K562 (cell line): ENCODE data around the gene TRMT2A. TPM values are rescaled to one million over a fixed set of nuclear protein-coding genes. Genes with fewer than 3 reads are reported as not detected.
A peak's percentile ranks its signal among the peaks of the same experiment; 100 is the strongest.

Source experiments
- CBFA2T3 ChIP-seq: fragments of 450-650 bp; IDR thresholded peaks from 2 replicates; pipeline ENCODE4 v1.6.1; 2017
- CCNT2 ChIP-seq: IDR thresholded peaks from 2 replicates; pipeline ENCODE4 v1.6.1; 2011; ENCODE audit warnings: borderline replicate concordance, low read depth, mild to moderate bottlenecking, moderate library complexity, mixed read lengths, low read length; ENCODE audit not compliant: insufficient read length; ENCODE audit errors: extremely low read depth
- CEBPG ChIP-seq, 3 experiments: fragments of 200-800 bp in 1 of 3; sonication (Bioruptor generic) in 1 of 3; sonication (generic) in 1 of 3; formaldehyde crosslinking in 1 of 3; IDR thresholded peaks in 2 of 3; conservative IDR thresholded peaks in 1 of 3; 2 replicates each; pipeline versions ENCODE4 v1.6.1 to v1.8.0; 2016 to 2022; ENCODE audit warnings: missing compliant biosample characterization in 2 of 3, missing genetic modification characterization in 2 of 3, mild to moderate bottlenecking in 1 of 3, missing genetic modification reagents in 1 of 3
- CGGBP1 ChIP-seq: fragments of 250-450 bp; sonication (Bioruptor Pico); IDR thresholded peaks from 2 replicates; pipeline ENCODE4 v1.9.0; 2021; ENCODE audit warnings: mild to moderate bottlenecking
- CHD4 ChIP-seq: fragments of 200-600 bp; sonication (generic); IDR thresholded peaks from 3 replicates; pipeline ENCODE4 v1.6.1; 2012; ENCODE audit warnings: low read depth, mild to moderate bottlenecking, mixed read lengths, low read length, inconsistent platforms; ENCODE audit not compliant: insufficient read depth, insufficient replicate concordance, poor library complexity, severe bottlenecking
- DDX20 ChIP-seq: fragments of 450-650 bp; IDR thresholded peaks from 2 replicates; pipeline ENCODE4 v1.6.1; 2016; ENCODE audit warnings: missing genetic modification characterization, low read depth, mild to moderate bottlenecking, missing compliant biosample characterization, moderate library complexity
- FOXP4 ChIP-seq: sonication (generic); formaldehyde crosslinking; IDR thresholded peaks from 2 replicates; pipeline ENCODE4 v1.8.0; 2022; ENCODE audit warnings: mild to moderate bottlenecking, missing genetic modification reagents, borderline replicate concordance
- PRPF4 ChIP-seq: fragments of 200-400 bp; formaldehyde crosslinking; IDR thresholded peaks from one replicate; pipeline ENCODE4 v1.6.1; 2017; ENCODE audit warnings: low read length, low read depth, mild to moderate bottlenecking; ENCODE audit not compliant: insufficient read depth, poor library complexity, severe bottlenecking
- RAD21 ChIP-seq, 2 experiments: fragments of 250-450 bp in 1 of 2; fragments of 450-650 bp in 1 of 2; sonication (Bioruptor Pico) in 1 of 2; formaldehyde crosslinking in 1 of 2; IDR thresholded peaks in 1 of 2; conservative IDR thresholded peaks in 1 of 2; 2 replicates each; pipeline versions ENCODE4 v1.4.0 to v1.8.0; 2020 to 2022; ENCODE audit warnings: mild to moderate bottlenecking in 2 of 2, moderate library complexity in 1 of 2
- RBM22 ChIP-seq: fragments of 200-400 bp; formaldehyde crosslinking; IDR thresholded peaks from 2 replicates; pipeline ENCODE4 v1.6.1; 2018; ENCODE audit warnings: low read length, low read depth; ENCODE audit not compliant: poor library complexity, severe bottlenecking
- RCOR1 ChIP-seq, 2 experiments: IDR thresholded peaks; 2 replicates each; pipeline ENCODE4 v1.6.1; 2012; ENCODE audit warnings: low read depth in 2 of 2, low read length in 2 of 2, borderline replicate concordance in 1 of 2, improper control_type of control experiment in 1 of 2
- RNF219 ChIP-seq: fragments of 250-450 bp; sonication (Bioruptor Pico); IDR thresholded peaks from 2 replicates; pipeline ENCODE4 v1.5.0; 2022; ENCODE audit warnings: mild to moderate bottlenecking
- SIN3A ChIP-seq, 2 experiments: fragments of 150-350 bp in 1 of 2; IDR thresholded peaks; 2 replicates each; pipeline ENCODE4 v1.6.1; 2011 to 2016; ENCODE audit warnings: borderline replicate concordance in 2 of 2, low read depth in 2 of 2, low read length in 2 of 2, mild to moderate bottlenecking in 2 of 2, moderate library complexity in 2 of 2; ENCODE audit not compliant: control insufficient read depth in 1 of 2
- SMAD4 ChIP-seq: fragments of 250-450 bp; sonication (Bioruptor Pico); conservative IDR thresholded peaks from 2 replicates; pipeline ENCODE4 v1.8.0; 2021; ENCODE audit warnings: inconsistent platforms, mild to moderate bottlenecking, moderate library complexity
- TRIM24 ChIP-seq, 2 experiments: fragments of 450-650 bp; IDR thresholded peaks; 2 replicates each; pipeline ENCODE4 v1.6.1; 2016
- ZBTB12 ChIP-seq: fragments of 250-450 bp; sonication (Bioruptor Pico); IDR thresholded peaks from 2 replicates; pipeline ENCODE4 v1.4.0; 2020
- ZBTB17 ChIP-seq: fragments of 450-650 bp; formaldehyde crosslinking; IDR thresholded peaks from 2 replicates; pipeline ENCODE4 v1.4.0; 2020; ENCODE audit warnings: mild to moderate bottlenecking
- ZNF583 ChIP-seq: fragments of 250-450 bp; sonication (Bioruptor Pico); IDR thresholded peaks from 2 replicates; pipeline ENCODE4 v1.4.0; 2020
- ZNF586 ChIP-seq: fragments of 450-650 bp; formaldehyde crosslinking; conservative IDR thresholded peaks from 2 replicates; pipeline ENCODE4 v1.4.0; 2020; ENCODE audit warnings: mild to moderate bottlenecking, moderate library complexity
- ZNF696 ChIP-seq: fragments of 250-450 bp; sonication (Bioruptor Pico); conservative IDR thresholded peaks from 2 replicates; pipeline ENCODE4 v1.4.0; 2020; ENCODE audit warnings: mild to moderate bottlenecking, moderate library complexity
- polyA plus RNA-seq, 8 experiments: library from polyadenylated mRNA; depleted of rRNA in 4 of 8; stranded (reverse) in 5 of 8; unstranded in 3 of 8; fragments of >200 nt; fragmentation: Nextera tagmentation in 2 of 8; fragmentation: Illumina TruSeq in 1 of 8; extraction: Ambion mirVana in 2 of 8; extraction: Trizol in 1 of 8; gene quantifications; 2 replicates each; pipeline versions ENCODE4 v1.2.1 to v1.2.3, GENCODE V29; 2011 to 2014; ENCODE audit warnings: inconsistent platforms in 1 of 8, missing spikeins in 1 of 8
- total RNA-seq, 7 experiments: library from RNA; depleted of rRNA in 6 of 7; stranded (reverse); fragments of >200 nt in 6 of 7; fragmentation: Illumina TruSeq in 2 of 7; extraction: Trizol in 2 of 7; gene quantifications; 2 replicates each; pipeline versions ENCODE4 v1.2.1 to v1.2.3, GENCODE V29; 2011 to 2021; ENCODE audit warnings: low replicate concordance in 1 of 7

The TRMT2A gene
- total and polyA plus RNA-seq, 9 of the 15 experiments (the other 6 are each of a cell fraction or from before 2014, with no cell fraction given), result 1.6 to 265 (median 140) TPM

GRCh38 chr22:20079745-20080444 lies 37.1 kb downstream of the TRMT2A start, which contains the start of gene DGCR8 (continued):
- TF ChIP-seq RAD21 (CRISPR knock-in tag; conservative IDR thresholded peaks at IDR 0.05 in 1 of 2, IDR thresholded peaks at IDR 0.05 in 1 of 2) (peak; percentile 30 to 34; a peak in 2 of 4 replicates), ZBTB12 (CRISPR knock-in tag) (peak; percentile 69), ZNF696 (CRISPR knock-in tag) (0 out of 2 replicates have a peak, but pooled peaks have one; percentile 14), PRPF4 (no peak), CHD4 (peak; percentile 57), CGGBP1 (CRISPR knock-in tag) (peak; percentile 88; the same call in 1 of the 2 replicates), RBM22 (no peak), FOXP4 (CRISPR knock-in tag) (no peak), ZNF586 (CRISPR knock-in tag) (0 out of 2 replicates have a peak, but pooled peaks have one; percentile 36), RNF219 (CRISPR knock-in tag) (peak; percentile 90; the same call in 1 of the 2 replicates), CEBPG (CRISPR knock-in tag; IDR thresholded peaks at IDR 0.05) (no peak), CEBPG (tag; conservative IDR thresholded peaks at IDR 0.05 in 1 of 2, IDR thresholded peaks at IDR 0.05 in 1 of 2) (peak in 1 of 2 experiments; percentile 97; a peak in 2 of 4 replicates), ZNF583 (peak; percentile 96), DDX20 (tag) (no peak), SMAD4 (CRISPR knock-in tag) (peak; percentile 98), SIN3A (IDR thresholded peaks at IDR 0.05; ENCODE audit: borderline replicate concordance in 2 of 2, control insufficient read depth in 1 of 2, low read depth in 2 of 2, low read length in 2 of 2) (peak in 1 of 2 experiments; percentile 83; a peak in 1 of 4 replicates), CCNT2 (no peak), TRIM24 (IDR thresholded peaks at IDR 0.05) (no peak), ZBTB17 (CRISPR knock-in tag) (peak; percentile 83), RCOR1 (IDR thresholded peaks at IDR 0.05; ENCODE audit: borderline replicate concordance in 1 of 2, low read depth in 2 of 2, low read length in 2 of 2) (peak; percentile 52 to 91; a peak in 3 of 4 replicates), CBFA2T3 (no peak)
